ENCODE measurements around the gene SESTD1. TPM values are rescaled to one million over a fixed set of nuclear protein-coding genes. Genes with fewer than 3 reads are reported as not detected.

SESTD1 gene
- total and polyA plus RNA-seq, 2 donors (not counting 1 experiment from before 2014, with no cell fraction given) = 16.8 to 51.9 TPM

GRCh38 chr2:179081954-179082353 is 182.7 kb downstream of the SESTD1 start:
- H3K36me3 ChIP-seq (ENCODE audit: control insufficient read depth, insufficient read depth, low read length) = no peaks in the 10 kb centered on the region
- H3K27ac ChIP-seq (ENCODE audit: insufficient read depth, low read length) = no peak overlapping the region

GRCh38 chr2:179072527-179072926 is 192.1 kb downstream of the SESTD1 start:
- H4K20me1 ChIP-seq (ENCODE audit: control insufficient read depth, extremely low read depth, insufficient read depth, low read length) = no peaks in the 10 kb centered on the region
- no peaks in the 10 kb centered on the region for H3K4me1 ChIP-seq (ENCODE audit: control insufficient read depth, extremely low read depth, insufficient read depth, low read length)
- H3K27me3 ChIP-seq (ENCODE audit: control insufficient read depth, insufficient read depth, low read length) = no peaks in the 10 kb centered on the region
- H3K4me3 ChIP-seq (replicated peaks in 1 of 4; ENCODE audit: control extremely low read depth in 1 of 4, insufficient read depth in 1 of 4, low read depth in 3 of 4, low read length in 4 of 4) = no peak overlapping the region
- H3K9ac ChIP-seq (ENCODE audit: insufficient read depth, low read length) = no peak overlapping the region
- no peak overlapping the region for H3K27ac ChIP-seq (ENCODE audit: insufficient read depth, low read length)
- no peaks in the 10 kb centered on the region for H3K36me3 ChIP-seq (ENCODE audit: control insufficient read depth, insufficient read depth, low read length)
- H3K79me2 ChIP-seq (ENCODE audit: control insufficient read depth, insufficient read depth, low read length) = no peaks in the 10 kb centered on the region
- TF ChIP-seq CTCF (conservative IDR thresholded peaks at IDR 0.05 in 1 of 2, IDR thresholded peaks at IDR 0.05 in 1 of 2; ENCODE audit: low read depth in 1 of 2, low read length in 2 of 2) (no peak), EZH2 (IDR thresholded peaks at IDR 0.05; ENCODE audit: low read length, missing control alignments) (no peak)
- no peaks in the 10 kb centered on the region for H3K9me3 ChIP-seq (ENCODE audit: control insufficient read depth, insufficient read depth, low read depth, low read length)
- no peak overlapping the region for H3K4me2 ChIP-seq (ENCODE audit: extremely low read depth, insufficient read depth, low read length)
- DNase-seq (ENCODE audit: low read depth in 2 of 2) = no peak
- H2AFZ ChIP-seq (ENCODE audit: low read length) = no peak overlapping the region

More at GRCh38 chr2:179081954-179082353, 182.7 kb downstream of the SESTD1 start:
- no peaks in the 10 kb centered on the region for H3K4me1 ChIP-seq (ENCODE audit: control insufficient read depth, extremely low read depth, insufficient read depth, low read length)
- H3K9me3 ChIP-seq (ENCODE audit: control insufficient read depth, insufficient read depth, low read depth, low read length) = no peaks in the 10 kb centered on the region
- no peak for DNase-seq (ENCODE audit: low read depth in 2 of 2)
- no peak for TF ChIP-seq CTCF (conservative IDR thresholded peaks at IDR 0.05 in 1 of 2, IDR thresholded peaks at IDR 0.05 in 1 of 2; ENCODE audit: low read depth in 1 of 2, low read length in 2 of 2)
- TF ChIP-seq EZH2 (IDR thresholded peaks at IDR 0.05; ENCODE audit: low read length, missing control alignments) = no peak
- no peak overlapping the region for H3K4me2 ChIP-seq (ENCODE audit: extremely low read depth, insufficient read depth, low read length)
- no peak overlapping the region for H3K9ac ChIP-seq (ENCODE audit: insufficient read depth, low read length)
- no peak overlapping the region for H3K4me3 ChIP-seq (replicated peaks in 1 of 4; ENCODE audit: control extremely low read depth in 1 of 4, insufficient read depth in 1 of 4, low read depth in 3 of 4, low read length in 4 of 4)
- H2AFZ ChIP-seq (ENCODE audit: low read length) = no peak overlapping the region
- H3K79me2 ChIP-seq (ENCODE audit: control insufficient read depth, insufficient read depth, low read length) = no peaks in the 10 kb centered on the region
- H4K20me1 ChIP-seq (ENCODE audit: control insufficient read depth, extremely low read depth, insufficient read depth, low read length) = no peaks in the 10 kb centered on the region
- no peaks in the 10 kb centered on the region for H3K27me3 ChIP-seq (ENCODE audit: control insufficient read depth, insufficient read depth, low read length)

GRCh38 chr2:179071810-179072355 is 192.7 kb downstream of the SESTD1 start:
- no peaks in the 10 kb centered on the region for H3K4me1 ChIP-seq (ENCODE audit: control insufficient read depth, extremely low read depth, insufficient read depth, low read length)
- no peak overlapping the region for H2AFZ ChIP-seq (ENCODE audit: low read length)
- no peak overlapping the region for H3K27ac ChIP-seq (ENCODE audit: insufficient read depth, low read length)
- no peaks in the 10 kb centered on the region for H3K27me3 ChIP-seq (ENCODE audit: control insufficient read depth, insufficient read depth, low read length)
- H3K36me3 ChIP-seq (ENCODE audit: control insufficient read depth, insufficient read depth, low read length) = no peaks in the 10 kb centered on the region
- H4K20me1 ChIP-seq (ENCODE audit: control insufficient read depth, extremely low read depth, insufficient read depth, low read length) = no peaks in the 10 kb centered on the region
- H3K4me2 ChIP-seq (ENCODE audit: extremely low read depth, insufficient read depth, low read length) = no peak overlapping the region
- no peak overlapping the region for H3K9ac ChIP-seq (ENCODE audit: insufficient read depth, low read length)
- no peak overlapping the region for H3K4me3 ChIP-seq (replicated peaks in 1 of 4; ENCODE audit: control extremely low read depth in 1 of 4, insufficient read depth in 1 of 4, low read depth in 3 of 4, low read length in 4 of 4)
- no peaks in the 10 kb centered on the region for H3K9me3 ChIP-seq (ENCODE audit: control insufficient read depth, insufficient read depth, low read depth, low read length)
- H3K79me2 ChIP-seq (ENCODE audit: control insufficient read depth, insufficient read depth, low read length) = no peaks in the 10 kb centered on the region
- no peak for DNase-seq (ENCODE audit: low read depth in 2 of 2)
- TF ChIP-seq EZH2 (IDR thresholded peaks at IDR 0.05; ENCODE audit: low read length, missing control alignments) (no peak), CTCF (conservative IDR thresholded peaks at IDR 0.05 in 1 of 2, IDR thresholded peaks at IDR 0.05 in 1 of 2; ENCODE audit: low read depth in 1 of 2, low read length in 2 of 2) (no peak)

Measured in fibroblast of lung (primary cell).